Measurements from ENCODE around the gene ALDH8A1.

ALDH8A1 gene, protein sequence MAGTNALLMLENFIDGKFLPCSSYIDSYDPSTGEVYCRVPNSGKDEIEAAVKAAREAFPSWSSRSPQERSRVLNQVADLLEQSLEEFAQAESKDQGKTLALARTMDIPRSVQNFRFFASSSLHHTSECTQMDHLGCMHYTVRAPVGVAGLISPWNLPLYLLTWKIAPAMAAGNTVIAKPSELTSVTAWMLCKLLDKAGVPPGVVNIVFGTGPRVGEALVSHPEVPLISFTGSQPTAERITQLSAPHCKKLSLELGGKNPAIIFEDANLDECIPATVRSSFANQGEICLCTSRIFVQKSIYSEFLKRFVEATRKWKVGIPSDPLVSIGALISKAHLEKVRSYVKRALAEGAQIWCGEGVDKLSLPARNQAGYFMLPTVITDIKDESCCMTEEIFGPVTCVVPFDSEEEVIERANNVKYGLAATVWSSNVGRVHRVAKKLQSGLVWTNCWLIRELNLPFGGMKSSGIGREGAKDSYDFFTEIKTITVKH

DNA sequence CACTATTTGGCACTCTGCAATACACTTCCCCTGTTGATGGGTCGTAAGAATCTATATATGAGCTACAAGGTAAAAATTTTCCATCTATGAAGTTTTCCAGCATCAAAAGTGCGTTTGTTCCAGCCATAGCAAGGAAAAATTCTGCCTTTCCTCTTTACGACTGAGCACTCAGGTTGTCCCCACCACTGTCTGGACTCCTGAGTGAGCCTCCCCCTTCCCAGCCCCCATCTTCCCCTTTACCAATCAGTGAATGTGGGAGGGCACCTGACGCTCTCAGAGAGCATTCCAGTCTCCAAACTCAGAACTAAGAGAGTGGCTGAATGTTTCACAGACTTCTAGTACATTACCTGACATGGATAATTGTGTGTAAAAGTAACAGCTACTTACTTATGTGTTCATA lies at the start of gene ALDH8A1:
Gene ALDH8A1 (minus strand): TSS at position 175 of the 400 bp plus-strand sequence. CDS start 48 bp downstream, at position 127.
- Histone ChIP-seq H3K4me3 (ENCODE audit: low read depth in 1 of 2, low read length in 2 of 2) (no peak within 1 kb of the TSS), H3K27me3 (ENCODE audit: low read depth, low read length) (no peaks in the 10 kb centered on the region), H3K27ac (ENCODE audit: low read length) (no peak within 1 kb of the TSS), H3K4me1 (ENCODE audit: control insufficient read depth in 1 of 2, insufficient read depth in 2 of 2, low read length in 2 of 2) (no peaks in the 10 kb centered on the region), H3K9me3 (ENCODE audit: control insufficient read depth in 1 of 2, low read length in 2 of 2) (no peaks in the 10 kb centered on the region), H3K36me3 (ENCODE audit: control insufficient read depth in 1 of 2, insufficient read depth in 2 of 2, low read length in 2 of 2) (no peaks in the 10 kb centered on the region)

DNA sequence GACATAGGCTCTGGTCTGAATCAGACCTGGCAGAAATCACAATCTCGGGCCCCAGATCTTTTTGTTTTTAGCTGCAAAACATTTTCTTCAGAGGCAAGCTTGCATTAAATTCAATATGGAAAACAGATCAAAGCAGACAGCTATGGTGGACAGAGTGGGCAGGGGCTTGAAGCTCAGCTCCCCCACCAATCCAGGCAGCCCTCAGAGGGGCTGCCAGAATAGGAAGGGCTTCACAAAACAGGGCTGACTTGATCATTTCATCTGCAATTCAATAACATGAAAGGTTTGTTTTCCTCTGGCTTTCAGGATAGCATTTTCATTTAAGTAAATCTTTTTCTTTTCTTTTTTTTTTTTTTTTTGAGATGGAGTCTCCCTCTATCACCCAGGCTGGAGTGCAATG lies 49.2 kb upstream of the ALDH8A1 start:
- Histone ChIP-seq H3K9me3 (ENCODE audit: control insufficient read depth in 1 of 2, low read length in 2 of 2) (no peaks in the 10 kb centered on the region), H3K4me1 (ENCODE audit: control insufficient read depth in 1 of 2, insufficient read depth in 2 of 2, low read length in 2 of 2) (no peaks in the 10 kb centered on the region), H3K4me3 (ENCODE audit: low read depth in 1 of 2, low read length in 2 of 2) (no peak overlapping the region), H3K27me3 (ENCODE audit: low read depth, low read length) (no peaks in the 10 kb centered on the region), H3K27ac (ENCODE audit: low read length) (no peak overlapping the region), H3K36me3 (ENCODE audit: control insufficient read depth in 1 of 2, insufficient read depth in 2 of 2, low read length in 2 of 2) (peaks cover 20% of the 10 kb centered on the region in 2 donors)

DNA sequence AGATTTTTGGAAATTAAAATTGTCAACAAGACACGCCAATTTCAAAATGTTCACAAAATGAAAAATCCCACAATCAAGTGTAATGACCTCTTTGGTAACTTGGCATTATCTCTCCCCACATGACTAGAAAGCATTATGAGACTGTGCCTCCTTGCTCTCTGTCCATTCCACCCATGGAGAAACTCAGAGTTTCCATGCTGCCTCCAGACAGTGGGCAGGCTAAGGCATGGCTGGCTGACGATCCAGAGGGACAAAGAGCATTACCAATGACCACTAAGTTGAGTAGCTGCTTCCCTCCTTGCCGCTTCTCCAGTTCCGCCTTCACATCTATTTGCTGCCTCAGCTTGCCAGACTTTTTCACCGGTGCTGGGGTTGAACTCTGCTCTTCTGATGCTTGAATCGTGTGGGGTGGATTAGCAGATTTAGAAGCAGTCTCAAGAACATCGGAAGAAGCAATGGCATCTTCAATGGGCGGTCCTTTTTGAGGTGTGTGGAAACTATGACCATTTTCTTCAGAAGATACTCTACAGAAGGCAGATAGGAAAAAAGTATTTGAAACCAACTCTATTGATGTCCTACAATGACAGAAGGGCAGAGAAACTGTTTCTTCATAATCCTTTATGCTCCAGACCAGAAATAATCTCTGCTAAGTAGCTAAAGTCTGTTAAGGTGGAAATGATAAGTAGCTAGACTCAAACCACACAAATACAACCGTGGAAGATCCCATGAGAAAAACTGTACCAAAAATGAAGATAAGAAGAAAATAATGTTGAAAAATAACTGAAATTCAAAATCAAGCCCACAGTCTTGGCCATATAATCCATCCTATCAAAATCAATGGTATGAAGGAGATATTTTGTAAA lies 47.5 kb upstream of the ALDH8A1 start:
- Histone ChIP-seq H3K27ac (ENCODE audit: low read length) (no peak overlapping the region), H3K9me3 (ENCODE audit: control insufficient read depth in 1 of 2, low read length in 2 of 2) (no peaks in the 10 kb centered on the region), H3K36me3 (ENCODE audit: control insufficient read depth in 1 of 2, insufficient read depth in 2 of 2, low read length in 2 of 2) (peaks cover 20 to 25% of the 10 kb centered on the region in 2 donors), H3K4me1 (ENCODE audit: control insufficient read depth in 1 of 2, insufficient read depth in 2 of 2, low read length in 2 of 2) (no peaks in the 10 kb centered on the region), H3K4me3 (ENCODE audit: low read depth in 1 of 2, low read length in 2 of 2) (no peak overlapping the region), H3K27me3 (ENCODE audit: low read depth, low read length) (no peaks in the 10 kb centered on the region)

DNA sequence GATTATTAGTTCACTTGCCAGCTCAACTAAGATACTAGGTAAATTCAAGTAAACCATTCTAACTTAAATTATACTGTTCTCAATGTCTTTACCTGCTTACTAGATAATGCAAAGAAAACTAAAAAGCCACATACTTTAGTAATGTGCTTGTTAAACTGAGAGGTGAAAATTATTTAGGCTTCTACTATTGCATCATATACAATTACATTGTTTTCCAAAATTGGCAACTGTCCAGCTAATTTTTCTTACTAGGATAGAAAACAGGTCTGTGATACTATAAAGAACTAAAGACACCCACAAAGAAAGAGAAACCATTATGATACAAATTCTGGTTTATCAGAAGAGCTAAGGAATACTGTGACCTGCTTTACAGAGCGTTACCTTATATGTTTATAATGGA lies 45.6 kb upstream of the ALDH8A1 start:
- H3K9me3 ChIP-seq (ENCODE audit: control insufficient read depth in 1 of 2, low read length in 2 of 2), result no peaks in the 10 kb centered on the region
- H3K36me3 ChIP-seq (ENCODE audit: control insufficient read depth in 1 of 2, insufficient read depth in 2 of 2, low read length in 2 of 2), result peaks cover 20 to 38% of the 10 kb centered on the region in 2 donors
- H3K27ac ChIP-seq (ENCODE audit: low read length), result no peak overlapping the region
- no peak overlapping the region for H3K4me3 ChIP-seq (ENCODE audit: low read depth in 1 of 2, low read length in 2 of 2)
- H3K4me1 ChIP-seq (ENCODE audit: control insufficient read depth in 1 of 2, insufficient read depth in 2 of 2, low read length in 2 of 2), result no peaks in the 10 kb centered on the region
- no peaks in the 10 kb centered on the region for H3K27me3 ChIP-seq (ENCODE audit: low read depth, low read length)

DNA sequence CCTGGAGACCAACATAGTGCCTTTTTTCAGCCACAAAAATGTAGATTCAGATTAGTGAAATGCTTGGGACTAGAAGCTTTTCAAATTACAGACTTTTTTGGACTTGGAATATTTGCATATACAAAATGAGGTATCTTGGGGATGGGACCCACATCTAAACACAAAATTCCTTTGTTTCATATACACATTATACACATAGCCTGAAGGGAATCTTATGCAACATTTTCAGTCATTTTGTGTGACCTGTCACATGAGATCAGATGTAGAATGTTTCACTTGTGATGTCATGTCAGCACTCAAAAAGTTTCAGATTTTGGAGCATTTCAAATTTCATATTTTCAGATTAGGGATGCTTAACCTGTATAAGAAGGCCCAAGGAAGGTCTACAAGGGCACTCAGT lies 44.5 kb upstream of the ALDH8A1 start:
- Histone ChIP-seq H3K4me3 (ENCODE audit: low read depth in 1 of 2, low read length in 2 of 2) (no peak overlapping the region), H3K27me3 (ENCODE audit: low read depth, low read length) (no peaks in the 10 kb centered on the region), H3K27ac (ENCODE audit: low read length) (no peak overlapping the region), H3K9me3 (ENCODE audit: control insufficient read depth in 1 of 2, low read length in 2 of 2) (no peaks in the 10 kb centered on the region), H3K36me3 (ENCODE audit: control insufficient read depth in 1 of 2, insufficient read depth in 2 of 2, low read length in 2 of 2) (peaks cover 20 to 43% of the 10 kb centered on the region in 2 donors), H3K4me1 (ENCODE audit: control insufficient read depth in 1 of 2, insufficient read depth in 2 of 2, low read length in 2 of 2) (no peaks in the 10 kb centered on the region)

DNA sequence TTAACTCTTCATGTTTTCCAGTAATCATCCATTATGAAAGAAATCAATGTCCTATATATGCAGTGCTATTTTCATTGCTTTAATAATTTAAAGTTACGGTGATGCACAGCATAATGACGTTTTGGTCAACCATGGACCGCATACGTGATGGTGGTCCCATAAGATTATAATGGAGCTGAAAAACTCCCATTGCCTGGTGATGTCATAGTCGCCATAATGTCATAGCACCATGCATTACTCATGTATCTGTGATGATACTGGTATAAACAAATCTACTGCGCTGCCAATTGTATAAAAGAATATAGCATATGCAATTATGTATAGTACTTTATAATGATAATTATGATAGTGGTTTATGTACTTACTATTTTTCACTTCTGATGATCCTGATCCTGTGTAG lies 42.3 kb upstream of the ALDH8A1 start:
- H3K4me1 ChIP-seq (ENCODE audit: control insufficient read depth in 1 of 2, insufficient read depth in 2 of 2, low read length in 2 of 2), result no peaks in the 10 kb centered on the region
- peaks cover 15 to 37% of the 10 kb centered on the region in 2 donors for H3K36me3 ChIP-seq (ENCODE audit: control insufficient read depth in 1 of 2, insufficient read depth in 2 of 2, low read length in 2 of 2)
- no peaks in the 10 kb centered on the region for H3K9me3 ChIP-seq (ENCODE audit: control insufficient read depth in 1 of 2, low read length in 2 of 2)
- no peak overlapping the region for H3K27ac ChIP-seq (ENCODE audit: low read length)
- no peaks in the 10 kb centered on the region for H3K27me3 ChIP-seq (ENCODE audit: low read depth, low read length)
- no peak overlapping the region for H3K4me3 ChIP-seq (ENCODE audit: low read depth in 1 of 2, low read length in 2 of 2)

DNA sequence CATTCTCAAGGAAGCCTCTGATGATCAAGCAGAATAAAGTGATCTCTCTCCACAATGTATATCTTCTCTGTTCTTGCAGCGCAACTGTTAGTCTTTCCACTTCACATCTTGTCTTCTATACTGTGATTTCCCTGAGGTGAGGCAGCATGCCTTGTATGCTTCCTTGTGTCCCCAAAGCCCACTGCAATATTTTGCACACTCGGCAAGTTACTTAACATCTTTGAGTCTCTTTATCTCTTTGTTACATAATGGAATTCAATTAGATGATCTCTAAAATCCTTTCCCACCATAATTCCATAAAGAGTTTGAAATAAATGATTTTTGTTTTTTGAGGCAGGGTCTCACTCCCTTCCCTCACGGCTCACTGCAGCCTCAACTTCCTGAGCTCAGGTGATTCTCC lies 40.4 kb upstream of the ALDH8A1 start:
- Histone ChIP-seq H3K27ac (ENCODE audit: low read length) (no peak overlapping the region), H3K4me3 (ENCODE audit: low read depth in 1 of 2, low read length in 2 of 2) (no peak overlapping the region), H3K36me3 (ENCODE audit: control insufficient read depth in 1 of 2, insufficient read depth in 2 of 2, low read length in 2 of 2) (peaks cover 4 to 27% of the 10 kb centered on the region in 2 donors), H3K4me1 (ENCODE audit: control insufficient read depth in 1 of 2, insufficient read depth in 2 of 2, low read length in 2 of 2) (no peaks in the 10 kb centered on the region), H3K9me3 (ENCODE audit: control insufficient read depth in 1 of 2, low read length in 2 of 2) (no peaks in the 10 kb centered on the region), H3K27me3 (ENCODE audit: low read depth, low read length) (no peaks in the 10 kb centered on the region)

DNA sequence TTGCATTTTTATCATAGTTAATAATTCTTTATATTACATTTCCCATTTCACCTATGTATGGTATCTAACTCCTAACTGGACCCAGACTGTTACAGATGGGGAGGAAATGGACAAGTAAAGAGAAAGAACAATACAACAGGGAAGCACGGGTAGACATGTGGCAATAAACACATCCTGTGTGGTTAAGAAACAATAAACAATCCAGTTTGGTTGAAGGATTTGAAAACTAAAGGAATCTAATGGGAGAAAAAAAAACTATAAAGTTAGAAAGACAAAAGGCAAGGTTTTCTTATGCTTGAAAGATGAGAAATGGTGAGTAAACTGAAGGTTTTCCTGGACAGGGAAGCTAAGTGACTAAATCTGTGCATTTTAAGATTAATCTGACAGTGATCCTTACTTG lies 34.9 kb upstream of the ALDH8A1 start:
- Histone ChIP-seq H3K4me3 (ENCODE audit: low read depth in 1 of 2, low read length in 2 of 2) (no peak overlapping the region), H3K36me3 (ENCODE audit: control insufficient read depth in 1 of 2, insufficient read depth in 2 of 2, low read length in 2 of 2) (peaks cover 18 to 34% of the 10 kb centered on the region in 2 donors), H3K9me3 (ENCODE audit: control insufficient read depth in 1 of 2, low read length in 2 of 2) (no peaks in the 10 kb centered on the region), H3K27ac (ENCODE audit: low read length) (no peak overlapping the region), H3K4me1 (ENCODE audit: control insufficient read depth in 1 of 2, insufficient read depth in 2 of 2, low read length in 2 of 2) (no peaks in the 10 kb centered on the region), H3K27me3 (ENCODE audit: low read depth, low read length) (no peaks in the 10 kb centered on the region)

DNA sequence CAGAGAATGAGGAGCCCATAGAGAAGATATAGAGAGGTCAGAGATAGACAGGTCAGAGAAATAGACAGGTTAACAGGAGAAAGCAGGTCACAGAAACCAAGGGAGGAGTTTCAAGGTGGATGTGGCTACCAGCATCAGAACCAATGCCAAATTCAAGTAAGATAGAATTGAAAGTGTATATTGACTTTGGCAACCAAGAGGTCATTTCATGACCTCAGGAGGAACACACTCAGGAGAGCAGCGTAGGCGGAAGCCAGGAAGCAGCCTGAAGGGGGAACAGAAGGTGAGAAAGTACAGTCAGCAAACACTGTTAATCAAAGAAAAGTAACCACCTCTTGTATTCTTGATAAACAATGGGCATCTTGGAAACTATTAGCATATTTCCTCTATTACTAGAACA lies 33.9 kb upstream of the ALDH8A1 start:
- peaks cover 21 to 44% of the 10 kb centered on the region in 2 donors for H3K36me3 ChIP-seq (ENCODE audit: control insufficient read depth in 1 of 2, insufficient read depth in 2 of 2, low read length in 2 of 2)

DNA sequence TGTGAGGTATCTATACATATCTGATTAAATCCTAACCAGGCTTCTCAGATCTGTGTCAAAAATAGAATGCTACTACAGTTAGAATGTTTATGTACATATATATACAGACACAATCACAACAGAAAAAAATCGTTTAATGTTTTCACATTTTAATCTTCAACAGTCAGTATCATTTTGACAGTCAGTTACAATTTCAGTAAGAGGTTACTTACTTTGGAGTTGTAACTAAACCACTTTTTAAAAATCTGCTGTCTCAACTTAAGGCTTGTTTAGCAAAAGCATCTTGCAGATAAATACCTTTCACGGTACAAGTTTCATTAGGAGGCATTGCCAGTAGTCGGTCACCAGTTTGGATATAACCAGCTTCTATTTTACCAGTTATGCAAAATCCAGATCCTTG lies 32.3 kb upstream of the ALDH8A1 start:
- H3K27me3 ChIP-seq (ENCODE audit: low read depth, low read length), result no peaks in the 10 kb centered on the region
- no peak overlapping the region for H3K4me3 ChIP-seq (ENCODE audit: low read depth in 1 of 2, low read length in 2 of 2)
- no peak overlapping the region for H3K27ac ChIP-seq (ENCODE audit: low read length)
- no peaks in the 10 kb centered on the region for H3K9me3 ChIP-seq (ENCODE audit: control insufficient read depth in 1 of 2, low read length in 2 of 2)
- H3K4me1 ChIP-seq (ENCODE audit: control insufficient read depth in 1 of 2, insufficient read depth in 2 of 2, low read length in 2 of 2), result no peaks in the 10 kb centered on the region
- peaks cover 21 to 53% of the 10 kb centered on the region in 2 donors for H3K36me3 ChIP-seq (ENCODE audit: control insufficient read depth in 1 of 2, insufficient read depth in 2 of 2, low read length in 2 of 2)

More for the DNA sequence above, 33.9 kb upstream of the ALDH8A1 start:
- no peak overlapping the region for H3K27ac ChIP-seq (ENCODE audit: low read length)
- H3K4me3 ChIP-seq (ENCODE audit: low read depth in 1 of 2, low read length in 2 of 2), result no peak overlapping the region
- no peaks in the 10 kb centered on the region for H3K9me3 ChIP-seq (ENCODE audit: control insufficient read depth in 1 of 2, low read length in 2 of 2)
- H3K4me1 ChIP-seq (ENCODE audit: control insufficient read depth in 1 of 2, insufficient read depth in 2 of 2, low read length in 2 of 2), result no peaks in the 10 kb centered on the region
- H3K27me3 ChIP-seq (ENCODE audit: low read depth, low read length), result no peaks in the 10 kb centered on the region

DNA sequence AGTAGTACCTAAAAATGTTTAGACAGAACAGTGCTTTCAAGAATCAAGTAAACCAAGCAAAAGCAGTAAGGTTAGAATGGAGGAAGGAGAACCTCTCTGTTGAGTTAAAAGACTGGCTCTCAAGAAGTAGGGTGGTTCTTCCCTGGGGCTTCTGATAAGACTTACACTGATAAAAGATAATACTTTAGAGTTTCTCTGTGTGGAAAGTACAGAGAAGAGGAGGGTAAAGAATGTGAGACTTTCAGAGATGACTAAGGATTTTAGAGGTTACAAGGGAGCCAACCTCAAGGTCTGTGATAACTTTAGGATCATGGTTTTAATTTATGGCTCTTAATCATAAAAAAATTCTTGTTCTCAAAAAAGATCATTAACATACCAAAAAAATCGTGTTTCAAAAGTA lies 30.9 kb upstream of the ALDH8A1 start:
- Histone ChIP-seq H3K27ac (ENCODE audit: low read length) (no peak overlapping the region), H3K27me3 (ENCODE audit: low read depth, low read length) (no peaks in the 10 kb centered on the region), H3K4me3 (ENCODE audit: low read depth in 1 of 2, low read length in 2 of 2) (no peak overlapping the region), H3K36me3 (ENCODE audit: control insufficient read depth in 1 of 2, insufficient read depth in 2 of 2, low read length in 2 of 2) (peaks cover 21 to 60% of the 10 kb centered on the region in 2 donors), H3K4me1 (ENCODE audit: control insufficient read depth in 1 of 2, insufficient read depth in 2 of 2, low read length in 2 of 2) (no peaks in the 10 kb centered on the region), H3K9me3 (ENCODE audit: control insufficient read depth in 1 of 2, low read length in 2 of 2) (no peaks in the 10 kb centered on the region)

Measured in muscle layer of duodenum (tissue), 2 donors.